Fibroblast of lung (primary cell): ENCODE results near the gene TNPO3. TPM values are rescaled to one million over a fixed set of nuclear protein-coding genes. Genes with fewer than 3 reads are reported as not detected.

Experiments used
- DNase-seq, 2 donors: peaks; one replicate each; pipeline versions ENCODE4 v3.0.0 to v3.0.0-alpha.2; 2010; ENCODE audit warnings: low read depth in 2 of 2
- H2AFZ ChIP-seq: 2 replicates; pipeline ENCODE4 v1.5.1; 2012; ENCODE audit warnings: low read length, control low read depth, inconsistent platforms
- H3K27ac ChIP-seq: 2 replicates; pipeline ENCODE4 v1.5.1; 2011; ENCODE audit warnings: low read length, control low read depth; ENCODE audit not compliant: insufficient read depth
- H3K27me3 ChIP-seq: 2 replicates; pipeline ENCODE4 v1.5.1; 2011; ENCODE audit warnings: mild to moderate bottlenecking, low read length; ENCODE audit not compliant: control insufficient read depth, insufficient read depth
- H3K36me3 ChIP-seq: 2 replicates; pipeline ENCODE4 v1.5.1; 2011; ENCODE audit warnings: low read length; ENCODE audit not compliant: control insufficient read depth, insufficient read depth
- H3K4me1 ChIP-seq: 2 replicates; pipeline ENCODE4 v1.5.1; 2011; ENCODE audit warnings: low read length; ENCODE audit not compliant: control insufficient read depth, insufficient read depth; ENCODE audit errors: extremely low read depth
- H3K4me2 ChIP-seq: 2 replicates; pipeline ENCODE4 v1.5.1; 2011; ENCODE audit warnings: low read length, control low read depth; ENCODE audit not compliant: insufficient read depth; ENCODE audit errors: extremely low read depth
- H3K4me3 ChIP-seq, 4 experiments: fragments of 200-600 bp in 1 of 4; sonication (generic) in 1 of 4; replicated peaks in 1 of 4; 2 replicates each; pipeline ENCODE4 v1.5.1; 2011 to 2016; ENCODE audit warnings: low read length in 4 of 4, low read depth in 3 of 4, mild to moderate bottlenecking in 3 of 4, control low read depth in 2 of 4, inconsistent platforms in 1 of 4, mixed read lengths in 1 of 4; ENCODE audit not compliant: insufficient read depth in 1 of 4; ENCODE audit errors: control extremely low read depth in 1 of 4
- H3K79me2 ChIP-seq: 2 replicates; pipeline ENCODE4 v1.5.1; 2012; ENCODE audit warnings: mild to moderate bottlenecking, low read length, inconsistent platforms; ENCODE audit not compliant: control insufficient read depth, insufficient read depth
- H3K9ac ChIP-seq: 2 replicates; pipeline ENCODE4 v1.5.1; 2011; ENCODE audit warnings: mild to moderate bottlenecking, low read length, control low read depth; ENCODE audit not compliant: insufficient read depth
- H3K9me3 ChIP-seq: 2 replicates; pipeline ENCODE4 v1.5.1; 2012; ENCODE audit warnings: low read depth, low read length; ENCODE audit not compliant: control insufficient read depth, insufficient read depth
- H4K20me1 ChIP-seq: 2 replicates; pipeline ENCODE4 v1.5.1; 2011; ENCODE audit warnings: low read length; ENCODE audit not compliant: control insufficient read depth, insufficient read depth; ENCODE audit errors: extremely low read depth
- CTCF ChIP-seq, 2 donors: IDR thresholded peaks in 1 of 2; conservative IDR thresholded peaks in 1 of 2; 1 replicate in 1 of 2; 2 replicates in 1 of 2; pipeline ENCODE4 v1.5.1; 2011 to 2012; ENCODE audit warnings: low read length in 2 of 2, control low read depth in 1 of 2, inconsistent platforms in 1 of 2, low read depth in 1 of 2, mild to moderate bottlenecking in 1 of 2
- EZH2 ChIP-seq: IDR thresholded peaks from 2 replicates; pipeline ENCODE4 v1.5.1; 2012; ENCODE audit warnings: low read length, control low read depth, mild to moderate bottlenecking; ENCODE audit errors: missing control alignments
- polyA plus RNA-seq, 2 donors: library from polyadenylated mRNA; depleted of rRNA in 1 of 2; stranded (reverse) in 1 of 2; unstranded in 1 of 2; fragments of >200 nt; gene quantifications; 2 replicates each; pipeline ENCODE4 v1.2.1, GENCODE V29; 2011 to 2012; ENCODE audit warnings: missing spikeins in 1 of 2
- total RNA-seq: library from RNA; depleted of rRNA; stranded (reverse); fragments of >200 nt; gene quantifications from 2 replicates; pipeline ENCODE4 v1.2.1, GENCODE V29; 2014

TNPO3 gene
- total and polyA plus RNA-seq, 2 donors (not counting 1 experiment from before 2014, with no cell fraction given): 39.1 to 73.5 TPM

GRCh38 chr7:129094501-129094900, 39.6 kb upstream of the TNPO3 start:
- no peaks in the 10 kb centered on the region for H3K9me3 ChIP-seq
- H3K27me3 ChIP-seq: peaks cover 3% of the 10 kb centered on the region
- no peak overlapping the region for H3K9ac ChIP-seq
- TF ChIP-seq EZH2 (no peak), CTCF (conservative IDR thresholded peaks at IDR 0.05 in 1 of 2, IDR thresholded peaks at IDR 0.05 in 1 of 2; ENCODE audit: low read depth in 1 of 2, low read length in 2 of 2) (no peak)
- H2AFZ ChIP-seq: no peak overlapping the region
- no peak for DNase-seq
- H3K4me3 ChIP-seq: no peak overlapping the region
- H3K79me2 ChIP-seq: no peaks in the 10 kb centered on the region
- no peak overlapping the region for H3K27ac ChIP-seq
- H4K20me1 ChIP-seq: no peaks in the 10 kb centered on the region
- H3K4me1 ChIP-seq: no peaks in the 10 kb centered on the region
- no peaks in the 10 kb centered on the region for H3K36me3 ChIP-seq
- H3K4me2 ChIP-seq: no peak overlapping the region

DNA sequence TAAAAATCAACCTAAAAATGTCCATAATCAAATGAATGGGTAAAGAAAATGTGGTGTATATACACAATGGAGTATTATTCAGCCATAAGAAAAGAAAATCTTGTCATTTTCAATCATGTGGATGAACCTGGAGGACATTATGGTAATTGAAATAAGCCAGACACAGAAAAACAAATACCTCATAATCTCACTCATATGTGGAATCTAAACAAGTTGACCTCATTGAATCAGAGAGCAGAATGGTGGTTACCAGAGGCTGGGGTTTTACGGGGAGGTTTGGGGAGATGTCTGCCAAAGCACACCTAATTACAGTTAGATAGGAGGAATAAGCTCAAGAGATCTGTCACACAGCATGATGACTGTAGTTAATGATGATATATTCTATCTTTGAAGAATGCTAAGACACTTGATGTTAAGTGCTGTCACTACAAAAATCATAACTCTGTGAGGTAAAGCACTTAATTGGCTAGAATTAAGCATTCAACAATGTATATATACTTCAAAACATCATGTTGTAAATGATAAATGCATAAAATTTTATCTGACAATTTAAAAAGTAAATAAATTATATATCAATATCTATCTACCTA, 39.1 kb upstream of the TNPO3 start:
- Histone ChIP-seq H3K79me2 (no peaks in the 10 kb centered on the region), H3K27ac (no peak overlapping the region), H3K27me3 (peaks cover 3% of the 10 kb centered on the region), H3K9ac (no peak overlapping the region), H3K4me2 (no peak overlapping the region), H3K9me3 (no peaks in the 10 kb centered on the region), H2AFZ (no peak overlapping the region), H3K4me1 (no peaks in the 10 kb centered on the region), H4K20me1 (no peaks in the 10 kb centered on the region), H3K4me3 (no peak overlapping the region), H3K36me3 (no peaks in the 10 kb centered on the region)
- TF ChIP-seq EZH2 (no peak), CTCF (conservative IDR thresholded peaks at IDR 0.05 in 1 of 2, IDR thresholded peaks at IDR 0.05 in 1 of 2; ENCODE audit: low read depth in 1 of 2, low read length in 2 of 2) (no peak)
- no peak for DNase-seq

DNA sequence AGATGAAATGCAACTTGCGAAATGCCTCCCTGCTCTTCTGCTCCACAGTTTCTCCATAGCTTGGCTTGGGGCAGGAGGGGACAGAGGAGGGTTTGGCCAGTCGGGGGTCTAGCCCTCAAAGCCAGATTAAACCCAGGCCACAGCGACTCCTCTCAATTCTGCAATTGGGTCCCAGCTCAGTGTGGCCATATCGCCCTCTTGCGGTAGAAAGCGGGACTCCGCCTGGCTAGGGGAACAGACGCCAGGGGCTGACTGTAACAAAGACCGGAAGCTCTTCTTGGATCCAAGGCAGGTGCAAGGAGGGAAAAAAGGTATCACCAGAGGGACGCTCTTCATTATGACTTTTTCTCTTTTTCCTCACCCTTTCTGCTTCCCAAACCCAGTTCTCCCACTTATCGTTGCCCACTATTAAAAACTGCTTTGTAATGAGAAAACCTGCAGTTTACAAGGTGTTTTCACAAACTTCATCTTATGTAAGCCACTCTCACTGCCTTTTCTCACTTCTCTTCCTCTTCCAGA, 36.6 kb upstream of the TNPO3 start:
- TF ChIP-seq CTCF (conservative IDR thresholded peaks at IDR 0.05 in 1 of 2, IDR thresholded peaks at IDR 0.05 in 1 of 2; ENCODE audit: low read depth in 1 of 2, low read length in 2 of 2) (peak; percentile 99), EZH2 (no peak)
- Histone ChIP-seq H3K9me3 (no peaks in the 10 kb centered on the region), H3K27ac (no peak overlapping the region), H2AFZ (no peak overlapping the region), H3K36me3 (no peaks in the 10 kb centered on the region), H3K4me2 (no peak overlapping the region), H3K27me3 (peaks cover 2% of the 10 kb centered on the region), H3K79me2 (no peaks in the 10 kb centered on the region), H3K9ac (no peak overlapping the region), H4K20me1 (no peaks in the 10 kb centered on the region), H3K4me3 (no peak overlapping the region), H3K4me1 (no peaks in the 10 kb centered on the region)
- peak; percentile 41 to 58 for DNase-seq
